ENCODE results near the gene UNK. TPM values are rescaled to one million over a fixed set of nuclear protein-coding genes. Genes with fewer than 3 reads are reported as not detected.

Gene UNK
- total and polyA plus RNA-seq, 2 donors (not counting 1 experiment from before 2014, with no cell fraction given), result 15.0 to 15.2 TPM

GRCh38 chr17:75750661-75751423 is 33.8 kb upstream of the UNK start:
- Histone ChIP-seq H3K9me3 (ENCODE audit: control insufficient read depth, insufficient read depth, low read depth, low read length) (no peaks in the 10 kb centered on the region), H3K4me1 (ENCODE audit: control insufficient read depth, extremely low read depth, insufficient read depth, low read length) (peaks cover 2% of the 10 kb centered on the region), H3K4me2 (ENCODE audit: extremely low read depth, insufficient read depth, low read length) (no peak overlapping the region), H3K36me3 (ENCODE audit: control insufficient read depth, insufficient read depth, low read length) (no peaks in the 10 kb centered on the region), H2AFZ (ENCODE audit: low read length) (no peak overlapping the region), H4K20me1 (ENCODE audit: control insufficient read depth, extremely low read depth, insufficient read depth, low read length) (no peaks in the 10 kb centered on the region), H3K27me3 (ENCODE audit: control insufficient read depth, insufficient read depth, low read length) (no peaks in the 10 kb centered on the region), H3K4me3 (replicated peaks in 1 of 4; ENCODE audit: control extremely low read depth in 1 of 4, insufficient read depth in 1 of 4, low read depth in 3 of 4, low read length in 4 of 4) (no peak overlapping the region), H3K79me2 (ENCODE audit: control insufficient read depth, insufficient read depth, low read length) (no peaks in the 10 kb centered on the region), H3K9ac (ENCODE audit: insufficient read depth, low read length) (no peak overlapping the region), H3K27ac (ENCODE audit: insufficient read depth, low read length) (no peak overlapping the region)
- TF ChIP-seq EZH2 (IDR thresholded peaks at IDR 0.05; ENCODE audit: low read length, missing control alignments), result no peak
- no peak for TF ChIP-seq CTCF (conservative IDR thresholded peaks at IDR 0.05 in 1 of 2, IDR thresholded peaks at IDR 0.05 in 1 of 2; ENCODE audit: low read depth in 1 of 2, low read length in 2 of 2)
- no peak for DNase-seq (ENCODE audit: low read depth in 2 of 2)

- TF ChIP-seq CTCF (conservative IDR thresholded peaks at IDR 0.05 in 1 of 2, IDR thresholded peaks at IDR 0.05 in 1 of 2; ENCODE audit: low read depth in 1 of 2, low read length in 2 of 2) (no peak), EZH2 (IDR thresholded peaks at IDR 0.05; ENCODE audit: low read length, missing control alignments) (no peak)
- Histone ChIP-seq H3K27ac (ENCODE audit: insufficient read depth, low read length) (no peak overlapping the region), H3K4me3 (replicated peaks in 1 of 4; ENCODE audit: control extremely low read depth in 1 of 4, insufficient read depth in 1 of 4, low read depth in 3 of 4, low read length in 4 of 4) (no peak overlapping the region), H3K27me3 (ENCODE audit: control insufficient read depth, insufficient read depth, low read length) (no peaks in the 10 kb centered on the region), H3K9ac (ENCODE audit: insufficient read depth, low read length) (no peak overlapping the region), H3K9me3 (ENCODE audit: control insufficient read depth, insufficient read depth, low read depth, low read length) (no peaks in the 10 kb centered on the region), H3K79me2 (ENCODE audit: control insufficient read depth, insufficient read depth, low read length) (no peaks in the 10 kb centered on the region), H3K4me2 (ENCODE audit: extremely low read depth, insufficient read depth, low read length) (no peak overlapping the region), H2AFZ (ENCODE audit: low read length) (no peak overlapping the region), H3K36me3 (ENCODE audit: control insufficient read depth, insufficient read depth, low read length) (no peaks in the 10 kb centered on the region), H3K4me1 (ENCODE audit: control insufficient read depth, extremely low read depth, insufficient read depth, low read length) (peaks cover 2% of the 10 kb centered on the region), H4K20me1 (ENCODE audit: control insufficient read depth, extremely low read depth, insufficient read depth, low read length) (no peaks in the 10 kb centered on the region)
- DNase-seq (ENCODE audit: low read depth in 2 of 2), result no peak
Observed at GRCh38 chr17:75751676-75752404, 32.8 kb upstream of the UNK start.

GRCh38 chr17:75752405-75752709 is 32.2 kb upstream of the UNK start:
- H3K79me2 ChIP-seq (ENCODE audit: control insufficient read depth, insufficient read depth, low read length), result no peaks in the 10 kb centered on the region
- H3K4me3 ChIP-seq (replicated peaks in 1 of 4; ENCODE audit: control extremely low read depth in 1 of 4, insufficient read depth in 1 of 4, low read depth in 3 of 4, low read length in 4 of 4), result no peak overlapping the region
- H4K20me1 ChIP-seq (ENCODE audit: control insufficient read depth, extremely low read depth, insufficient read depth, low read length), result no peaks in the 10 kb centered on the region
- no peak for TF ChIP-seq CTCF (conservative IDR thresholded peaks at IDR 0.05 in 1 of 2, IDR thresholded peaks at IDR 0.05 in 1 of 2; ENCODE audit: low read depth in 1 of 2, low read length in 2 of 2)
- TF ChIP-seq EZH2 (IDR thresholded peaks at IDR 0.05; ENCODE audit: low read length, missing control alignments), result no peak
- no peaks in the 10 kb centered on the region for H3K36me3 ChIP-seq (ENCODE audit: control insufficient read depth, insufficient read depth, low read length)
- no peak overlapping the region for H3K9ac ChIP-seq (ENCODE audit: insufficient read depth, low read length)
- no peak overlapping the region for H3K27ac ChIP-seq (ENCODE audit: insufficient read depth, low read length)
- H3K27me3 ChIP-seq (ENCODE audit: control insufficient read depth, insufficient read depth, low read length), result no peaks in the 10 kb centered on the region
- DNase-seq (ENCODE audit: low read depth in 2 of 2), result no peak
- H3K4me2 ChIP-seq (ENCODE audit: extremely low read depth, insufficient read depth, low read length), result no peak overlapping the region
- no peak overlapping the region for H2AFZ ChIP-seq (ENCODE audit: low read length)
- H3K4me1 ChIP-seq (ENCODE audit: control insufficient read depth, extremely low read depth, insufficient read depth, low read length), result peaks cover 2% of the 10 kb centered on the region
- no peaks in the 10 kb centered on the region for H3K9me3 ChIP-seq (ENCODE audit: control insufficient read depth, insufficient read depth, low read depth, low read length)
